Suppressor macrophage (primary cell): ENCODE data around the gene SLC31A1.

Experiments
- DNase-seq, 4 experiments: peaks; one replicate each; pipeline ENCODE4 v3.0.0-alpha.2; 2020 to 2022
- total RNA-seq, 17 experiments: gene quantifications; one replicate each; lab custom pipeline; 2026; ENCODE audit warnings: mixed read lengths in 6 of 17, inconsistent platforms in 3 of 17; lab: John Stamatoyannopoulos, UW

Gene SLC31A1
- total RNA-seq = 105 to 292 (median 178) reads per million in 17 experiments

DNA sequence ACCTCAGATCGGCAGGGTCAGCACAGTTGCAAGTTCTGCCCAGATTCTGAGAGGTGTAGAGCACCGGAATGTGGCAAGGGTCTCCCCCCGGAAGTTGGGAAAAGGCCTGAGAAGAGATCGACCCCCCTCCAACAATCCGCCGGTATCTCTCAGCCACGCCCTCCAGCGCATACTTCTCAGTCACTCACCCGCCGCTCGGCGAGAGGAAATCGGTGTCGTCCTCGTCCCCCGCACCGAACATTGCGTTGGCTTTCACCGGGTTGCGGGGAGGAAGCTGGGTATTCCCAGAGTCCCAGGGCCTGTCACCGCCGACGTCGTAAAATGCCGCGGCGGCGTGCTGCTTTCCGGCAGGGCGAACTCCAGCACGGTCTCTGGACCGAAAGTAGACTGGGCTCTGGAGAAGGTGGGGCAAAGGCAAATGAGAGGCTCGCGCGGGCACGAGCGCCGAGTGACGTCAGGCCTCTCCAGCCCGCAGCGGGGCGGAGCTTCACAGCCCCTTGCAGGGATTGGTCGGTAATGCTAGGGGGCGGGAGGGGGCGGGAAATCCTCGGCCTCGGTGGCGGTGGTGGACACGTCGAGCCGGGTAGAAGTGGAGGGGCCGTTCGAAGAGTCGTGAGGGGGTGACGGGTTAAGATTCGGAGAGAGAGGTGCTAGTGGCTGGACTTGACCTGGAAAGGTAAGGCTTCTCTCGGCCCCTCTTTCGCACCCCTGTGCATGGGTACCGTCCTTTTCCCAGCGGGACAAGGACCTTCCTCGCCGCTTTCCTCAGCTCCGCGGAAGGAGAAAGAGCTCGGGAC lies at the start of gene SLC31A1, which contains the start of gene FKBP15:
TSS of gene SLC31A1 (plus strand) at position 542 of the 797 bp plus-strand sequence. CDS start 34,605 bp downstream, outside the sequence.
TSS of gene FKBP15 (minus strand) at position 275 of the 797 bp plus-strand sequence. CDS start at position 241, 34 bp downstream.
- DNase-seq = peak; percentile 99

DNA sequence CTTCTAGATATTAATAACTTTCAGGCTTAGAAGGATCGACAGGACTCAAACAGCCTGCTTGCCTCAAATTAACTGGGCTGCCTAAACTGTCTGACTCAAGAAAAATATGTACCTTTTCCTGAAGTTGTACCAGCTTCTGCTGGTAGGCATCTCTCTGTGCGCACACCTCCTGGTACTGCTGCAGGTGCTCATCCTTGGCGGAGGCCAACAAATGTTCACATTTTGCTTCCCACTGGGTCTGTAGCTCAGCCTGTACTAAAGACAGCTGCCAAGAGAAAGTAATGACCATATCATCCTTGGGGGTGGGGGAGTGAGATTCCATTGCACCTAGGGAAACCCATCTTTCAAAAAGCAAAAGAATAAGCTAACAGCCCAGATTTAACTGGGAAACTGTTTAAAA lies 48.0 kb upstream of the SLC31A1 start:
- DNase-seq = no peak

DNA sequence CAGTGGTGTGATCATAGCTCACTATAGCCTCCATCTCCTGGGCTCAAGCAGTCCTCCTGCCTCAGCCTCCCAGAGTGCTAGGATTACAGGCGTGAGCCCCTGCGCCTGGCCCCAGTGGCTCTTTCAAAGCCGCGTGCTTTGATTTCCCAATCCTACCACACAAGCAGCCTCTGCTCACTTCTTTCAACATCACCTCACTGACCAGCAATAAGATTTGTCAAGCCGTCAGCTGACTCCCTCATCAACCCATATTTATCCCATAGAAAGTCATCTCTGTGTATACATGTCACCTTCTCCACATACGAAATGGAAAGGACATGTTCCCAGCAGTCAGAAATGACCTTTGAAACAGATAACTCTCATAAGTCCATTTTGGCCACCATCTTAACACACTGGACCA lies 44.5 kb upstream of the SLC31A1 start:
- peak; percentile 73 to 86 (median 80) for DNase-seq

DNA sequence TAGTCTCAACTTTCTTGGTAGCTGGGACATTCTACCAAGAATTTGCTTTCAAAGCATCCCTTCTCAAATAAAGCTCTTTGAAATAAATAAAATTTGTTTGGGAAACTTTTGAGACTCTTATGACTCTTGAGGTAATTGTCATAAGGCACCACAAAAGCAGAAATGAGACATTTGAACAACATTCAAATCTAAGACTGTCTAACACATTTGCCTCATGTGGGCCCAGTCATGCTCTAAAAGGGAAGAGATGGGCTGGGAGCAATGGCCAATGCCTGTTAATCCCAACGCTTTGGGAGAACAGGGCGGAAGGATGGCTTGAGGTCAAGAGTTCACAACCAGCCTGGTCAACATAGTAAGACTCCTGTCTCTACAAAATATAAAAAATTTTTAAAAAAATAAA lies 44.1 kb upstream of the SLC31A1 start:
- peak; percentile 49 to 70 (median 64) for DNase-seq

DNA sequence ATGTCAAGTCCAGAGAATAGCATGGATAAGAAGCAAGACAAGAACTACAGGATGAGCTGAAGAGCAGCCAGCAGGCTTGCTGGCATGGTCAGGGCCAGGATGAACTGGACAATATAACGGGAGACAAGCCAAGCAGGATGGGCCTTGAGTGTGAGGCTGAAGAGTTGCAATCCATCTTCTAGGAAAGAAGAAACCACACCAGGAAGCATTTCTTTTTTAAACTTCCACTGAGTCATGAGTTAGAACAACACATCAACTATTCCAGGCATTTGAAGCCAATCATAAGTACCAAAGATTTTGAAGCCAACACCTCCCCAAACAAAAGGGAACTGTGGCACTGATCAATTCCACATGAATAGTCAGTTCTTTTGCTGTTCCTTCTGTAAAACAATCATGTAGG lies 43.3 kb upstream of the SLC31A1 start:
- no peak for DNase-seq

DNA sequence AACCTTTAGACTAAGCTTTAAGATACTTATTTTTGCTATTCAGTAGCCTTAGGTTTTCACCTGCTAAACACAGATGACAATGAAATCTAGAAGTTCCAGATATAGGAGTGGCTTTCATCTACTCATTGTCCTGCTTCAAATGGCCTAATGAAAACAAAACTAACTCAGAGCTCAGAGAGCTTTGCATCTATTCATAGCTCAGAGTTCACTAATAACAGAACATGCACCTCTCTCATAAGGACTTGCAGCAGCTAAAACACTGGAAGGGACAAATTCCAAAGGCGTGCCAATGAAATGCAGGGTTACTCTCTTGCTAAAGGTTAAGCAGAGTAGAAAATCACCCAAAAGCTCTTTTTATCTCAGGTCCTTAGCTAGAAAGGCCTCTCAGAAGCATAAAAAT lies 41.5 kb upstream of the SLC31A1 start:
- DNase-seq = no peak

DNA sequence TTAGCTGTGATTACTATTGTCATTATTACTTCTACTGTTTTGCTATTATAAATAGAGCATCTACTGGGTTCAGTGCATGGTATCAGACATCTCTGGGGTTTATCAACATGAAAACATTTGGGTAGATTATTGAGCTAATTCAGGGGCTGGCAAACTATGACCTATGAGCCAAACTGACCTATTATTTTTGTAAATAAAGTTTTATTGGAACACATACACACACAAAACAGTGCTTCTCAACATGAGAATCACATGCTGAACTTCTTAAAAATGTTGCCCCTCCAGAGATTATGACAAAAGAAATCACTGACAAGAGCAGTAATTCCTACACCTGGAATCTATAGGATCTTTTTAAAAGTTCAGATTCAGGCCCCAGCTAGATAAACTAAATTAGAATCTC lies 40.2 kb upstream of the SLC31A1 start:
- DNase-seq = no peak

DNA sequence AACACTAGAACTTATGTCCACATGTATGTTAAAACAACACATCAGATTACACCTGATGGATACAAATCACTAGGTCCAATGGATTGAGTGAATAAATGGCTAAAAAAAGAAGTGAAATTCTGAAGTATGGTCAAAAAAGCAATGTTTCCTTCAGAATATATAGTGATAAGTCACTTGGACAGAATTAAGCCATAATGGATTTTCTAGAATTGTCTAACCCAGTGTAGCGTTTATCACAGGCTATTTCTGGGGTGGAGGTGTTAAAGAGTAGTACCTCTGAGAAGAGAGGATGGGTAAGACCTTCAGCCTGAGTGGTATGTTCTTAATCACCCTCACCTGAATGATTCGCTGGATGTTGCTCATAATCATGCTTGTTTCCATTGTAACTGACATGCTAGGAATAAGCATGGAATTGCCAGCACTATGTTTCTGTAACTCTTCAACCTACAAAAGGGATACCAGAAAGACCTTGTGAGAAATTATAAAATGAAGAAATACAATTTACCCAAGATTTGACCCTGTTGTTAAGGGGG lies 37.3 kb upstream of the SLC31A1 start:
- DNase-seq = no peak

DNA sequence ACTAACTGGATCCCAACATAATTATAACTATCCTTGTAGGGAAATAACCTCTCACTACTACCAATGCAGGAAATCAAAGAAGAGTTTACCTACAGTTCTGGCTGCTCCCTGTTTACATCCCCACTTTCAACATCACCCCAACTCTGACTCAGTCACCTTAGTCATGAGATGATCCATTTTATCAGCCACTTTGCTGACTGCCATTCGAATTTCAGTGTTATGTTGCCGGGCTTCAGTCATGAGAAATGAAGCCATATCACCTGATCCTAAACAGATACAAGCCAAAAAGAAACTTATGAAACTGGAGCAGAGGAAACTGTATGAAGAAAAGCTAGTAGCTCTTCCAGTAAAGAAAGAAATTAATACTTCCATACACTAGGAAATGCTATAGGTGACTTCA lies 36.8 kb upstream of the SLC31A1 start:
- peak; percentile 40 to 67 (median 52) for DNase-seq

DNA sequence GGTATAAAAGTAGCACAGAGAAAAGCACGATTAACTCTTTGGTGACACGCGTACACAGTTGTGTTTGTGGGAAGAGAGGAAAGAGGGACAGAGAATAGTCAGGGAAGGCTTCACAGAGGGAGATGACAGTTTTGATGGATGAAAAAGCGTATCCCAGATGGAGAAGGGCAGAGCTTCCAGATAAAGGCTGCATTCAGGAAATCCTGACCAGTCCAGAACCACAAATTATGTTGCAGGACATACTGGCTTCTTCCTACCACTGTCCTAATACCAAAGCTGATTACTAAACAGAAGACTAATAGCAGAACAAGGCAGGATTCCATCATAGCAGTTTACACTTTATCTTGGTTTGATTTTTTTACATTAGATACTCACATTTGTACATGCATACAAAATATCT lies 36.1 kb upstream of the SLC31A1 start:
- peak in 2 of 4 experiments; percentile 24 for DNase-seq

DNA sequence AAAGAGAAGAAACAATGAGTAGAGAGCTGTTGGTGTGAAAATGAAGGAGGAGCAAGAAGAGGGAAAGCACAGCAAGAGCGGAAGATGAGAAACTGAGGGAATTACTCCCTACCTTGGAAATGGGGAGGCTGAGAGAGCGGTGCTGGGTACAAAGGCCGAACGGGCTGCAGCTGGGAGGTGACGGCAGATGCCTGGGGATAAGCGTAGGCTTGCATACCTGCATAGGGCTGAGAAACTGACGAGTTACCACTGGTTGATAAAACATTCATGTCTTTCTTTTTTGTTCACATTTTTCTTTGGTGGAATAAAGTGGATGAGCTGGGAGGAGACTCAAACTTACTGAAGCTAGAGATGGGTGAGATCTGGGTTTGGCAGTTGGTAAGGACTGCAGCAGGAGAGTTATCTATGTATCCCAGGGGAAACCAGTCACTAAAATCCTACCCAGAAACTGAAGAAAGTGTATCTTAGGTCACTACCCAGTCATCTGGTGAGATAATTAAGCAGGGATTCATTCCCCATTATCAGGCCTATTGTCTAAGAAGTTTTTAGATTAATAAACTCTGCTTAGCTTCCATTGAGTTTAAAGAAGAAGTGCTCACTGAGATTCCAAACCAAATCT lies 35.1 kb upstream of the SLC31A1 start:
- no peak for DNase-seq

DNA sequence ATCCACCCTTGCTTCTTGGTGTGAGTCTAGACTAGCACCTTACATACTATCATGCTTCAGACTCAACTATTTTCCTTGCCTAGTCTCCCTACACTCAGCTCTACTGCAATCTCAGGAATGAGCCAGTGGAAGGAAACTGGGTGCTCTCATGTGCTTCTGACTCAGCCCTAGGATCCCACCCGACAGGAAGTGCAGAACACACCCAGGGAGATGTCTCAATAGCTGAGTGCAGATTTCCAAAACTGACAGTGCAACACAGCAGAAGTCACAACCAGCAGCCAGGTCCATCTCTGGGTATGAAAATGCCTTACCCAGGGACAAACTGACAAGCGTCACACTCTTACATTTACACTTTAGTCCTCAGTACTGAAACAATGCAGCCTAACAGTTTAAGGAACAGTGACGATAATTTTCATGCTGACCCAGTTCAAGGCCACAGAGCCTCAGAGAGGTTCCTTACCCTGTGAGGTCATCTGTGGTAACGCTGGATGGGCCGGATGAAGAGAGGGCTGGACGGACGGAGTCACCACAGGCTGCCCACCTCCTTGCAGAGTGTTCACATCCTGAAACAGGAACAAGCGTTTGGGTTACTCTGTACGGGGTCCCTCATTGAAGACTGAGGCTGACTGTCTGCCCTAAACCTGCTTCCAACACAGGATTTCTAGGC lies 33.3 kb upstream of the SLC31A1 start:
- DNase-seq = peak; percentile 91 to 98 (median 93)

DNA sequence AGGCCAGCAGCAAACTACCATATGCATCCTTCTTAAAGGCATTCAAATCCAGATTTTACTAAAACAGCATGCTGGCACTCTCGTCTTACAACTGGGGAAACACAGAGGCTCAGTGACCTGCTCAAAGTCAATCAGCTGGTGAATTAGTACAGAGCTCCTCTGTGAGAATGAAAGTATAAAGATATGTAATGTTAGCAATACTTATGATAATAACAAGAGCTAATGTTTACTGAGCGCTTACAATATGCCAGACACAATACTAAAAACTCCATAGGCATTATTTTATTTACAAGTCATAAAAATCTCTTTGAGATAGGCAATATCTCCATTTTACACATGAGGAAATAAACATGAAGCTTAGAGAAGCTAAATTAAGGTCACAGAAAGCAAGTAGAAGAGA lies 28.9 kb upstream of the SLC31A1 start:
- no peak for DNase-seq

DNA sequence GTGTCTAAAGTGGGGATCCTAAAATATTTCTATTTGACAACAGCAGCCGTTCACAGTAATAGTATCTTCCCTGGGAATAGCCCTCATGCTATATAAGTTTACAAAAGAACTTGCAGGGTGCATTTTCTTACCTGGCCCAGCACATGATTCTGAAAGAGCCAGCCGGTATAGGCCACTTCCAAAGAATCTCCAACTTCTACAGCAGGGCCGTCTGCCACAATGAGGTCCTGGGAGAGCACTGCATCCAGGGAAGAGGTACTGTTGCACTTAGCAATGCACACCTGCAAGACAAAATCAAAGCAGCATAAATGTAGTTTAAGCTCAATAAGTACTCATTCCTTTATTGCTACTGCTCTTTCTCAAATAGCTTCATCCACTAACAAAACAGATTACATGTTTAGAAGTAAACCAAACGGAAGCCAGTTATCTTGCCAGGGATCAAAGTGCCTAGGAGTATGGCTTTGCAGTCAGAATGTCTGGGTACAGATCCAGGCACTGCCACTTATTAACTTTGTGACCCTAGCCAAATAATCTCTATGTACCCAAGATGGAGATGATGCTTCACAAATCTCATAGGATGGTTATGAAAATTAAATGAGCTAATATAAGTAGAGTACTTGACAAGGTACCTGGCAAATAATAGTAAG lies 21.5 kb upstream of the SLC31A1 start:
- no peak for DNase-seq

DNA sequence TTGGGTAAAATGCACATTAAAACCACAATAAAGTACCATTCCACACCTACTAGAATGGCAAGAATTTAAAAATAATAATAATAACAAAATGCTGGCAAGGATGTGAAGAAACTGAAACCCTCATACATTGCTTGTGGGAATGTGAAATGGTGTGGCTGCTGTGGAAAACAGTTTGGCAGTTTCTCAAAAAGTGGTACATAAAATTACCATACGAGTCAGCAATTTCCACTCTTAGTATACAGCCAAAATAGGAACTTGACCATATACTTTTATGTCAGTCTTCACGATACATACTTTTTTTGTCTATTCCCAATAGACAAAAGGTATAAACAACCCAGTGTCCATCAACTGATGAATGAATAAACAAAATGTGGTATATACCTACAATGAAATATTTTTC lies 15.9 kb upstream of the SLC31A1 start:
- peak in 2 of 4 experiments; percentile 48 to 60 for DNase-seq

DNA sequence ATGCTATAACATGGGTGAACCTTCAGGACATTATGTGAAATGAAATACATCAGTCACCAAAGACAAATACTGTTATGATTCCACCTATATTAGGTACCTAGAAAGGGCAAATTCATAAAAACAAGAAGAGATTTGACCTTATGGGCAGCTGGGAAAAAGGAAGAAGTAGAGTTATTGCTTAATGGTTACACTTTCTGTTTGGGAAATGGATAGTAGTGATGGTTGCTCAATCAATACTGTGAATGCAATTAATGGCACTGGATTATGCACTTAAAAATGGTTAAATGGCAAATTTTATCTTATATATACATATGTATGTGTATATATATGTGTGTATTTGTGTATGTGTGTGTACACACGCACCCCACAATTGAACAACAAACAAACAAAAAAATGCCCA lies 15.5 kb upstream of the SLC31A1 start:
- peak in 2 of 4 experiments; percentile 69 to 76 for DNase-seq

DNA sequence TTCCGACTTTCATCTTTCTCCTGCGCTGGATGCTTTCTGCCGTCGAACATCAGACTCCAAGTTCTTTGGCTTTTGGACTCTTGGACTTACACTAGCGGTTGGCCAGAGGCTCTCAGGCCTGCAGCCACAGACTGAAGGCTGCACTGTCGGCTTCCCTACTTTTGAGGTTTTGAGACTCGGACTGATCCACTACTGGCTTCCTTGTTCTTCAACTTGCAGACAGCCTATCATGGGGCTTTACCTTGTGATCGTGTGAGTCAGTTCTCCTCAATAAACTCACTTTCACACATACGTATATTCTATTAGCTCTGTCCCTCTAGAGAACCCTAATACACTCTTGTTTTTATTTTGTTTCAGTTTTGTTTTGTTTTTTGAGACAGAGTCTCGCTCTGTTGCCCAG lies 10.5 kb upstream of the SLC31A1 start:
- peak; percentile 57 to 85 (median 74) for DNase-seq

DNA sequence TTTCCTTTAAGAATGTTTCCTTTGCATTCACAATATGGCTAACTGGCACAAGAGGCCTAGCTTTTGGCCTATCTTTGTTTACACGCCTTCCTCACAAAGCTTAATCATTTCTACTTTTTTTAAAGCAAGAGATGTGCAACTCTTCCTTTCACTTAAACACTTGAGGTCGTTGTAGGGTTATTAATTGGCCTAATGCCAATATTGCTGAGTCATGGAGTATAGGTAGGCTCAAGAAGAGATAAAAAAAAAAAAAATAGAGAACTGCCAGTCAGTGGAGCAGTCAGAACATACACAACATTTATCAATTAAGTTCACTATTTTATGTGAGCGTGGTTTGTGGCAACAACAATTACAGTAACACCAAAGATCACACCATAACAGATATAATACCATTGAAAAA lies 6.2 kb upstream of the SLC31A1 start:
- peak in 2 of 4 experiments; percentile 30 to 39 for DNase-seq

DNA sequence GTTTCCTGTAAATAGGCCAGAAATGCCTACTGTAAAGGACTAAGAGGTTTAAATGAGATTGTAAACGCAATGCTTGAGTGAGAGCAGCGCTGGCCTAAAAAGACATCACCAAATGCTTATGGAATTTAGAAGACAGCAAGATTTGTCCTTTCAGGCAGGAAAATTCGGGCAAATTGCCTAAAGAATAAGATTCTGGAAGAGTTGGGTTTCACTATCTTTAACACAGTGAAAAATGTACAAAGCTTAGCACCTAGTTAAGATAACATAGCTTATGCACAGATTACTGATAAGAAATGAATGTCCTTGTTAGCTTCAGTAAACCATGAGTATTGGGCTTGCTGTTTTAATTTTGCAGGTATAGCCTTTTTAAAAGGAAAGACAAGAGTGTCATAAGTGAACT lies 4.9 kb upstream of the SLC31A1 start:
- no peak for DNase-seq

DNA sequence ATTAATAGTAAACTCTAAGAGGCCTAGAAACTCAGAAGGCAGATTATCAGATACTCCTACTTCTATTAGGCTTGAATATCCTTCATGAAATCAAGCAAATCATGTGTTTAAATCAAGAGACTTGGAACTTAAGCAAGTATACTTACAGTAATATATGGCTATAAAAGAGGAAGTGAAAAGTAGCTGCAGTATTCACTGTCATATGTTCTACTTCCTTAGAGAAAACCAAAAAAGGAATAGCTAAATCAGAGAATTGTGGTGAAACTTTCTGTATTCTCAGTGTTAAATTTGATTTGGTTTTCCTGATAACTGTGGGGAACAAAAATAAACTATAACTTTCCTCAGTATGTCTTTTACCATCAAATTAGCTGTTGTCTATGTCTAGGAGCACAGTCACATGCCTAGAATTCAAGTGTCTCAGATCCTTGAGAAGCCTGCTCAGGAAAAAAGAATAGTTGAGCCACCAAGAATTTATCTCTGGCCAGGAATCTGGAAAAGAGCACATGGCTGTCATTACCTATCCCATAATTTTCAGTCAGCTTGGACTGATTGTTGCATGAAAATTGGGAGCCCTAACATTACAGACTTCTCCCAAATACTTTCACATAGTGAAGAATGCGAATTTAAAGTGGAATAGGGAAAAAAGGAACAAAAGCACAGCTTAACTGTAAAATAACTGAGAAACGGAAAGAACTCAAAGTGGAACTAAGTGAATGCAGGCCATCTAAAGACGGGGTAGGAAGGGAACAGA lies 2.0 kb upstream of the SLC31A1 start:
- DNase-seq = peak; percentile 11 to 91 (median 64)

DNA sequence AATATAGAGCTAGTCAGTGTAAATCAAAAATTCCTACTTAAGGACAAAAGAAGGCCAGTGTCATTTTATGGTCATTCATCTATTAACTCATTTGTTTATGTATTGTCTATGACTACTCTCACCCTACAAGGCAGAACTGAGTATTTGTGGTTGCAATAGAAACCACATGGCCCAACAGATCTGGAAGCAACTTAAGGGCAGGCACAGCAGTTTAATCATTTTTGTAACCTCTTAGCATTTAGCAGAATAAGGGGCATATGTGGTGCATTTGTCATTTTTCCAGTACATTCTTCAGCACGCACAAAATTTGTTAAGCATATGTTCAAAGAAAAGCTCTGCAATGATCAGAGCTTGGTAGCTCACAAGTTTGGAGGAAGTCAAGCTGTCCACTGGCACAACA lies 1.4 kb upstream of the SLC31A1 start:
- DNase-seq = peak; percentile 58 to 83 (median 69)
